Vagina (tissue), 2 donors: ENCODE data around the gene CDCP1. TPM values are rescaled to one million over a fixed set of nuclear protein-coding genes. Genes with fewer than 3 reads are reported as not detected.

Experiments used
- DNase-seq, 2 donors: peaks; one replicate each; pipeline ENCODE4 v3.0.0-alpha.2; 2017; ENCODE audit errors: extremely low spot score in 2 of 2
- H3K27ac ChIP-seq: fragments of 200-600 bp; sonication (generic); one replicate; pipeline ENCODE4 v1.5.1; 2019
- H3K27me3 ChIP-seq: fragments of 200-600 bp; sonication (generic); one replicate; pipeline ENCODE4 v1.5.1; 2019
- H3K36me3 ChIP-seq, 2 donors: fragments of 200-600 bp; sonication (generic); one replicate each; pipeline ENCODE4 v1.5.1; 2017 to 2019
- H3K4me1 ChIP-seq: fragments of 200-600 bp; sonication (generic); one replicate; pipeline ENCODE4 v1.5.1; 2019
- H3K4me3 ChIP-seq, 2 donors: fragments of 200-600 bp; sonication (generic); 1 replicate in 1 of 2; 2 replicates in 1 of 2; pipeline ENCODE4 v1.5.1; 2016 to 2019
- H3K9me3 ChIP-seq: fragments of 200-600 bp; sonication (generic); one replicate; pipeline ENCODE4 v1.5.1; 2019
- POLR2A ChIP-seq, 2 donors: fragments of 450-650 bp; IDR thresholded peaks; one replicate each; pipeline ENCODE4 v1.6.1; 2017; ENCODE audit warnings: antibody characterized with exemption in 2 of 2, mild to moderate bottlenecking in 2 of 2, moderate library complexity in 2 of 2
- POLR2AphosphoS5 ChIP-seq, 2 donors: sonication (generic); formaldehyde crosslinking; IDR thresholded peaks; one replicate each; pipeline ENCODE4 v1.9.0; 2017; ENCODE audit warnings: antibody characterized with exemption in 2 of 2, mild to moderate bottlenecking in 2 of 2, low read depth in 1 of 2; ENCODE audit not compliant: insufficient read depth in 1 of 2
- intact Hi-C: fragments of 100-400 bp; cut with DNase I; formaldehyde crosslinking; loops from one replicate; pipeline ENCODE4 v1.15.1; 2023
- small RNA-seq: library from RNA; depleted of rRNA; stranded (forward); fragments of <200 nt; gene quantifications from one replicate; pipeline ENCODE3, GENCODE V24; 2016
- total RNA-seq: library from RNA; depleted of rRNA; stranded (reverse); fragments of >200 nt; gene quantifications from one replicate; pipeline ENCODE4 v1.2.3, GENCODE V29; 2016
- TF ChIP-seq, protein P1 (sequence below), 3 experiments: fragments of 450-650 bp in 2 of 3; fragments of 200-600 bp in 1 of 3; sonication (generic) in 1 of 3; IDR thresholded peaks; one replicate each; pipeline ENCODE4 v1.5.1; 2017 to 2019; ENCODE audit warnings: antibody characterized with exemption in 3 of 3, mild to moderate bottlenecking in 2 of 3, moderate library complexity in 2 of 3

CDCP1 gene
- total RNA-seq, 1 donor from 2014 or later: 27.5 TPM

DNA sequence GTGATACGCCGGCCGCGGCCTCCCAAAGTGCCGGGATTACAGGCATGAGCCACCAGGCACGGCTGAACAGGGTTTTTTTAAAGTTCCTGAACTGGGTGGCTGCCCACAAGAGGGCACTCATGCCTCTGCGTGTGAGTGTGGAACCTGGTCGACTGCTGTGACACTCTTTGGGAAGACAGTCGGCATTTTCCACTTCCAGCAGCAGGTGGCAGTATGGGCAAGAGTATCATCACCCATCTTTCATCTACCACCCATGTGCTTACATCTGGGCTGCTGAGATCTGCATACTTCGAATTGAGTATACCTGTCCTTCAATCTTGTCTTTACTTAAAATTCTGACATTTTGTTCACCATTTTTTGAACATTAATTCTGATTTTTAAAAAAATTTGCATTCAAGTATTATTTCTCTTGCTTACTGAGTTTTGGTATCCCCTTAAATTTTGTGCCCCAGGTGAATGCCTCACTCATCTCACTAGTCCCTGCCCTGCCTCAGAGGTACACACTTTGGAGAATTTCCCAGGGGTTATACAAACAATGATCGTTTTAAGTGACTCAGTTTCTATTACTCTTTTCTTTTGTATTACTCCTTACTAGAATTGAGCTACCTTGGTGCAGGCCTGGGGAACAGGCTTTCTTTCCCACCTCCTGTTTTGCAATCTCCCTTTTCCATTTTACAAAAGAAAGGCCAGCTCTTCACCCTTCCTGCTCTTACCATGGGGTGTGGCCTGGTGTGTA is 108.3 kb downstream of the CDCP1 start:
- Histone ChIP-seq H3K4me3 (no peak overlapping the region), H3K27ac (no peak overlapping the region)

GRCh38 chr3:45035441-45036301 is 110.5 kb downstream of the CDCP1 start:
- Histone ChIP-seq H3K27ac (peak overlapping the region; percentile 55), H3K9me3 (no peaks in the 10 kb centered on the region), H3K4me3 (peak overlapping the region; percentile 31 to 50), H3K4me1 (peaks cover 32% of the 10 kb centered on the region), H3K36me3 (no peaks in the 10 kb centered on the region), H3K27me3 (no peaks in the 10 kb centered on the region)
- DNase-seq: no peak
- intact Hi-C loops: loop anchor here (5.0 kb wide), 1 partner anchor 622 kb away; no protein-coding TSS in a partner anchor
- TF ChIP-seq POLR2A (IDR thresholded peaks at IDR 0.05) (no peak), POLR2AphosphoS5 (IDR thresholded peaks at IDR 0.05; ENCODE audit: insufficient read depth in 1 of 2, low read depth in 1 of 2) (peak in 1 of 2 donors; percentile 26)

More for the DNA sequence above, 108.3 kb downstream of the CDCP1 start:
- H3K36me3 ChIP-seq: no peaks in the 10 kb centered on the region
- H3K27me3 ChIP-seq: no peaks in the 10 kb centered on the region
- peak in 1 of 2 donors; percentile 93 for DNase-seq
- intact Hi-C loops: loop anchor here (5.0 kb wide), 1 partner anchor 619 kb away; no protein-coding TSS in a partner anchor
- peaks cover 32% of the 10 kb centered on the region for H3K4me1 ChIP-seq
- no peaks in the 10 kb centered on the region for H3K9me3 ChIP-seq
- TF ChIP-seq POLR2A (IDR thresholded peaks at IDR 0.05): no peak
- peak; percentile 59 to 67 for TF ChIP-seq POLR2AphosphoS5 (IDR thresholded peaks at IDR 0.05; ENCODE audit: insufficient read depth in 1 of 2, low read depth in 1 of 2)
- TF ChIP-seq, protein P1, sequence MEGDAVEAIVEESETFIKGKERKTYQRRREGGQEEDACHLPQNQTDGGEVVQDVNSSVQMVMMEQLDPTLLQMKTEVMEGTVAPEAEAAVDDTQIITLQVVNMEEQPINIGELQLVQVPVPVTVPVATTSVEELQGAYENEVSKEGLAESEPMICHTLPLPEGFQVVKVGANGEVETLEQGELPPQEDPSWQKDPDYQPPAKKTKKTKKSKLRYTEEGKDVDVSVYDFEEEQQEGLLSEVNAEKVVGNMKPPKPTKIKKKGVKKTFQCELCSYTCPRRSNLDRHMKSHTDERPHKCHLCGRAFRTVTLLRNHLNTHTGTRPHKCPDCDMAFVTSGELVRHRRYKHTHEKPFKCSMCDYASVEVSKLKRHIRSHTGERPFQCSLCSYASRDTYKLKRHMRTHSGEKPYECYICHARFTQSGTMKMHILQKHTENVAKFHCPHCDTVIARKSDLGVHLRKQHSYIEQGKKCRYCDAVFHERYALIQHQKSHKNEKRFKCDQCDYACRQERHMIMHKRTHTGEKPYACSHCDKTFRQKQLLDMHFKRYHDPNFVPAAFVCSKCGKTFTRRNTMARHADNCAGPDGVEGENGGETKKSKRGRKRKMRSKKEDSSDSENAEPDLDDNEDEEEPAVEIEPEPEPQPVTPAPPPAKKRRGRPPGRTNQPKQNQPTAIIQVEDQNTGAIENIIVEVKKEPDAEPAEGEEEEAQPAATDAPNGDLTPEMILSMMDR (IDR thresholded peaks at IDR 0.05): peak in 2 of 3 experiments; percentile 92 to 99

- Histone ChIP-seq H3K4me1 (peaks cover 32% of the 10 kb centered on the region), H3K27me3 (no peaks in the 10 kb centered on the region), H3K27ac (peak overlapping the region; percentile 55), H3K9me3 (no peaks in the 10 kb centered on the region), H3K4me3 (no peak overlapping the region), H3K36me3 (no peaks in the 10 kb centered on the region)
- intact Hi-C loops: loop anchor here (5.0 kb wide), 1 partner anchor 623 kb away; no protein-coding TSS in a partner anchor
- no peak for DNase-seq
- TF ChIP-seq, protein P1 (IDR thresholded peaks at IDR 0.05): no peak
- TF ChIP-seq POLR2A (IDR thresholded peaks at IDR 0.05): no peak
- TF ChIP-seq POLR2AphosphoS5 (IDR thresholded peaks at IDR 0.05; ENCODE audit: insufficient read depth in 1 of 2, low read depth in 1 of 2): no peak
Observed at GRCh38 chr3:45034612-45035252, 111.4 kb downstream of the CDCP1 start.

DNA sequence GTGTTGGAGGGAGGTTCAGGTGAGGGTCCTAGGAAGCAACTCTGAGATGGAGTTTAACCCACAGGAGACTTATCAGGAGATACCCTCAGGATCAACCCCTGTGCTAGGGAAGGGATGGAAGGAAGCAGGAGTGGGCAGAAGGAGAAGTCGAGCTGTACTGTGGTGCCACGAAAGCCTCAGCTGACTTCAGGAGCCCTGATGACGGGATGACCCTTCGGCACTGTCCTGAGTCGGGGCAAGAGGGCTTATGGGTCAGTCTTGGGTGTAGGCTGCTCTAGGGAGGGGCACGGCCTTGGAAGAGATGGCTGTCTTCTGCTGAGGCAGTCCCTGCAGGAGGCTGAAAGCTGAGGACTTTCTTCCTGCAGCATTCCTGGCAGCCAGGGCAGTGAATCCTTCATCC is 112.4 kb downstream of the CDCP1 start:
- no peak overlapping the region for H3K27ac ChIP-seq
- no peaks in the 10 kb centered on the region for H3K36me3 ChIP-seq
- intact Hi-C loops: no loop called here
- no peaks in the 10 kb centered on the region for H3K9me3 ChIP-seq
- peaks cover 38% of the 10 kb centered on the region for H3K4me1 ChIP-seq
- no peak for DNase-seq
- TF ChIP-seq, protein P1 (IDR thresholded peaks at IDR 0.05): no peak
- no peak for TF ChIP-seq POLR2AphosphoS5 (IDR thresholded peaks at IDR 0.05; ENCODE audit: insufficient read depth in 1 of 2, low read depth in 1 of 2)
- no peak overlapping the region for H3K4me3 ChIP-seq
- no peaks in the 10 kb centered on the region for H3K27me3 ChIP-seq

Small RNAs within 50 kb of the gene (small RNA-seq; reads per million reads assigned to genes)
- not detected for gene RNU5B-3P

Other genes with a start within 250 kb of the CDCP1 start
- 83.5 TPM for gene ZDHHC3, start 170.2 kb downstream of the CDCP1 start, total RNA-seq
- 56.2 TPM for gene EXOSC7, start 170.1 kb downstream of the CDCP1 start, total RNA-seq
- 41.7 TPM for gene CLEC3B, start 120.1 kb downstream of the CDCP1 start, total RNA-seq
- gene TMEM158, start 79.9 kb upstream of the CDCP1 start, total RNA-seq: 1.2 TPM
- 8.3 TPM for gene LARS2, start 242.2 kb upstream of the CDCP1 start, total RNA-seq